CD4-positive, alpha-beta T cell (primary cell): Measurements from ENCODE around the gene EEFSEC. TPM values are rescaled to one million over a fixed set of nuclear protein-coding genes. Genes with fewer than 3 reads are reported as not detected.

Experiments
- ATAC-seq: fragments of 200-7000 bp; cut with Tn5 transposase; one replicate; pipeline ENCODE4 v1.10.0; 2022; ENCODE audit warnings: mild to moderate bottlenecking; ENCODE audit not compliant: poor library complexity
- CTCF ChIA-PET: fragments of 350-600 bp; sonication (Branson Sonifier 250); formaldehyde crosslinking; loops from one replicate; lab custom pipeline; 2021; ENCODE audit warnings: antibody characterized with exemption, inconsistent platforms; lab: Charles Lee
- POLR2A ChIA-PET: fragments of 350-600 bp; sonication (Branson Sonifier 250); formaldehyde crosslinking; loops from one replicate; lab custom pipeline; 2021; ENCODE audit warnings: antibody characterized with exemption, inconsistent platforms; lab: Charles Lee
- DNase-seq, 14 experiments: peaks; one replicate each; pipeline ENCODE4 v3.0.0-alpha.2; 2013 to 2020; ENCODE audit warnings: mixed read lengths in 2 of 14
- H3K27ac ChIP-seq, 2 donors: one replicate each; pipeline versions ENCODE4 v1.5.1 to v1.7.0; 2013; ENCODE audit warnings: low read length in 2 of 2, low read depth in 1 of 2, mild to moderate bottlenecking in 1 of 2
- H3K27me3 ChIP-seq, 2 experiments: 1 replicate in 1 of 2; 2 replicates in 1 of 2; pipeline versions ENCODE4 v1.6.1 to v1.7.0; 2013; ENCODE audit warnings: low read length in 2 of 2, control low read depth in 1 of 2, mild to moderate bottlenecking in 1 of 2, moderate library complexity in 1 of 2; ENCODE audit not compliant: insufficient read depth in 2 of 2, control insufficient read depth in 1 of 2
- H3K36me3 ChIP-seq: one replicate; pipeline ENCODE4 v1.6.1; 2013; ENCODE audit warnings: low read length, control low read depth; ENCODE audit not compliant: insufficient read depth
- H3K4me1 ChIP-seq: one replicate; pipeline ENCODE4 v1.6.1; 2013; ENCODE audit warnings: low read length, control low read depth; ENCODE audit not compliant: insufficient read depth
- H3K4me3 ChIP-seq: one replicate; pipeline ENCODE4 v1.5.1; 2013; ENCODE audit warnings: mild to moderate bottlenecking, low read length, moderate library complexity
- H3K9me3 ChIP-seq, 2 experiments: 1 replicate in 1 of 2; 2 replicates in 1 of 2; pipeline versions ENCODE4 v1.6.1 to v1.7.0; 2013; ENCODE audit warnings: low read length in 2 of 2, mild to moderate bottlenecking in 2 of 2, control low read depth in 1 of 2, moderate library complexity in 1 of 2; ENCODE audit not compliant: control insufficient read depth in 1 of 2, insufficient read depth in 1 of 2
- H3K27ac Mint-ChIP-seq: one replicate; pipeline ENCODE4 v1.8.0; 2020; ENCODE audit warnings: mixed read lengths
- H3K27me3 Mint-ChIP-seq: one replicate; pipeline ENCODE4 v1.8.0; 2021; ENCODE audit warnings: mixed read lengths
- H3K36me3 Mint-ChIP-seq: one replicate; pipeline ENCODE4 v1.8.0; 2021; ENCODE audit warnings: low read depth, mixed read lengths
- H3K4me1 Mint-ChIP-seq: one replicate; pipeline ENCODE4 v1.8.0; 2021; ENCODE audit warnings: low read depth, mixed read lengths
- H3K4me3 Mint-ChIP-seq: one replicate; pipeline ENCODE4 v1.8.0; 2020; ENCODE audit warnings: mild to moderate bottlenecking, mixed read lengths
- H3K9me3 Mint-ChIP-seq: one replicate; pipeline ENCODE4 v1.8.0; 2020; ENCODE audit warnings: mixed read lengths
- intact Hi-C, 2 experiments: fragments of 100-400 bp; cut with DNase I in 1 of 2; cut with micrococcal nuclease in 1 of 2; formaldehyde crosslinking; loops; one replicate each; pipeline versions ENCODE4 v1.15.1 to v1.9.0; 2023 to 2025; cut with DNase I, micrococcal nuclease
- total RNA-seq, 174 experiments: library from RNA in 2 of 174; stranded (reverse) in 2 of 174; gene quantifications; one replicate each; pipeline ENCODE4 v1.2.3 and lab custom pipeline; 2021 to 2026
- TF ChIP-seq, protein P1 (sequence below): fragments of 200-600 bp; IDR thresholded peaks from one replicate; pipeline ENCODE4 v1.8.0; 2022; ENCODE audit warnings: antibody characterized with exemption, mild to moderate bottlenecking

Gene EEFSEC
- total RNA-seq, 2 experiments from 2014 or later: 13.1 to 13.9 TPM

DNA sequence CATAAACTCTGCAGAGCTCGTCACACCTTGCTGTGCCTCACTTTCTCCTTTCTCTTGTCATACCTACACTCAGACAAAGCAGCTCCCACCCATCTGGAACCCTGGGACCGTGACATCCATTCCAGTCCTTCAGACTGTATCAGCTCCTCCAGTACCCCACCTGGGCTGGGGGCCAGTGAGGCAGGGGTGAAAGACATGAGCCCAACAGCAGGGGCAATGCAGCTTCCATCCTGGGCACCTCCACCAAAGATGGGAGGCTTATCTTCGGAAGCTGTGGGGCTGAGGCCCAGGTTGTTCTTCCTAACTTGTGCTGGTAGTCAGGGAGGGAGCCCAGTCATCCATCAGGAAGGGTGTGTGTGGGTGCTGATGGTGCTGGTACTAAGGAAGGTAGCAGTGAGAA lies 109.2 kb downstream of the EEFSEC start:
- CTCF ChIA-PET: no interaction called here
- Histone ChIP-seq H3K4me3 (no peak overlapping the region), H3K27me3 (no peaks in the 10 kb centered on the region), H3K9me3 (peaks cover 6 to 14% of the 10 kb centered on the region in 2 experiments), H3K27ac (no peak overlapping the region), H3K36me3 (peaks cover 44% of the 10 kb centered on the region), H3K4me1 (no peaks in the 10 kb centered on the region)
- POLR2A ChIA-PET: no interaction called here
- no peak overlapping the region for H3K27ac Mint-ChIP-seq
- TF ChIP-seq, protein P1, sequence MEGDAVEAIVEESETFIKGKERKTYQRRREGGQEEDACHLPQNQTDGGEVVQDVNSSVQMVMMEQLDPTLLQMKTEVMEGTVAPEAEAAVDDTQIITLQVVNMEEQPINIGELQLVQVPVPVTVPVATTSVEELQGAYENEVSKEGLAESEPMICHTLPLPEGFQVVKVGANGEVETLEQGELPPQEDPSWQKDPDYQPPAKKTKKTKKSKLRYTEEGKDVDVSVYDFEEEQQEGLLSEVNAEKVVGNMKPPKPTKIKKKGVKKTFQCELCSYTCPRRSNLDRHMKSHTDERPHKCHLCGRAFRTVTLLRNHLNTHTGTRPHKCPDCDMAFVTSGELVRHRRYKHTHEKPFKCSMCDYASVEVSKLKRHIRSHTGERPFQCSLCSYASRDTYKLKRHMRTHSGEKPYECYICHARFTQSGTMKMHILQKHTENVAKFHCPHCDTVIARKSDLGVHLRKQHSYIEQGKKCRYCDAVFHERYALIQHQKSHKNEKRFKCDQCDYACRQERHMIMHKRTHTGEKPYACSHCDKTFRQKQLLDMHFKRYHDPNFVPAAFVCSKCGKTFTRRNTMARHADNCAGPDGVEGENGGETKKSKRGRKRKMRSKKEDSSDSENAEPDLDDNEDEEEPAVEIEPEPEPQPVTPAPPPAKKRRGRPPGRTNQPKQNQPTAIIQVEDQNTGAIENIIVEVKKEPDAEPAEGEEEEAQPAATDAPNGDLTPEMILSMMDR: no peak
- H3K27me3 Mint-ChIP-seq: no peaks in the 10 kb centered on the region
- H3K4me3 Mint-ChIP-seq: no peak overlapping the region
- intact Hi-C loops: no loop called here
- peaks cover 94% of the 10 kb centered on the region for H3K36me3 Mint-ChIP-seq
- no peak for ATAC-seq
- H3K4me1 Mint-ChIP-seq: peaks cover 1% of the 10 kb centered on the region
- H3K9me3 Mint-ChIP-seq: no peaks in the 10 kb centered on the region
- DNase-seq: no peak

GRCh38 chr3:128263118-128263517 lies 109.8 kb downstream of the EEFSEC start:
- DNase-seq: no peak
- POLR2A ChIA-PET: no interaction called here
- peaks cover 2 to 14% of the 10 kb centered on the region in 2 experiments for H3K9me3 ChIP-seq
- Mint-ChIP-seq H3K36me3 (peaks cover 89% of the 10 kb centered on the region), H3K9me3 (no peaks in the 10 kb centered on the region), H3K27ac (no peak overlapping the region), H3K4me3 (no peak overlapping the region), H3K4me1 (no peaks in the 10 kb centered on the region), H3K27me3 (no peaks in the 10 kb centered on the region)
- peaks cover 44% of the 10 kb centered on the region for H3K36me3 ChIP-seq
- TF ChIP-seq, protein P1: no peak
- H3K27me3 ChIP-seq: no peaks in the 10 kb centered on the region
- CTCF ChIA-PET: no interaction called here
- no peak for ATAC-seq
- H3K27ac ChIP-seq: no peak overlapping the region
- H3K4me3 ChIP-seq: no peak overlapping the region
- H3K4me1 ChIP-seq: no peaks in the 10 kb centered on the region
- intact Hi-C loops: no loop called here

GRCh38 chr3:128263946-128264345 lies 110.7 kb downstream of the EEFSEC start:
- ChIA-PET POLR2A (no interaction called here), CTCF (no interaction called here)
- H3K36me3 ChIP-seq: peaks cover 47% of the 10 kb centered on the region
- Mint-ChIP-seq H3K27me3 (no peaks in the 10 kb centered on the region), H3K4me1 (no peaks in the 10 kb centered on the region), H3K9me3 (no peaks in the 10 kb centered on the region), H3K4me3 (no peak overlapping the region), H3K27ac (no peak overlapping the region), H3K36me3 (peaks cover 92% of the 10 kb centered on the region)
- H3K27ac ChIP-seq: no peak overlapping the region
- H3K4me1 ChIP-seq: no peaks in the 10 kb centered on the region
- TF ChIP-seq, protein P1: no peak
- intact Hi-C loops: no loop called here
- no peak for ATAC-seq
- no peaks in the 10 kb centered on the region for H3K27me3 ChIP-seq
- DNase-seq: no peak
- H3K9me3 ChIP-seq: peaks cover 0 to 14% of the 10 kb centered on the region in 2 experiments
- H3K4me3 ChIP-seq: no peak overlapping the region
